ENCODE data around the gene SP140. TPM values are rescaled to one million over a fixed set of nuclear protein-coding genes. Genes with fewer than 3 reads are reported as not detected.
A peak's percentile ranks its signal among the peaks of the same experiment; 100 is the strongest.

SP140 gene
- polyA plus RNA-seq, 3 donors = 2.5 to 7.3 (median 5.9) TPM

GRCh38 chr2:230306474-230306873, 80.9 kb downstream of the SP140 start:
- WGBS (ENCODE audit: insufficient coverage) = 94% methylated on average over 2 of the region's 2 CpGs
- Histone ChIP-seq H3K9ac (ENCODE audit: insufficient read depth, low read length, poor library complexity, severe bottlenecking) (no peak overlapping the region), H3K4me2 (replicated peaks; ENCODE audit: extremely low read depth, low read length, poor library complexity, severe bottlenecking) (no peak overlapping the region), H3K4me3 (replicated peaks in 1 of 3; ENCODE audit: low read depth in 2 of 3, low read length in 3 of 3) (no peak overlapping the region), H3K9me3 (replicated peaks in 1 of 2; ENCODE audit: control insufficient read depth in 1 of 2, insufficient read depth in 1 of 2, low read length in 2 of 2) (peaks cover 13 to 25% of the 10 kb centered on the region in 2 donors), H3K4me1 (ENCODE audit: control insufficient read depth in 1 of 2, insufficient read depth in 2 of 2, low read length in 2 of 2) (no peaks in the 10 kb centered on the region), H3K27ac (ENCODE audit: low read depth in 1 of 2, low read length in 2 of 2) (no peak overlapping the region), H3K79me2 (ENCODE audit: insufficient read depth, low read length) (no peaks in the 10 kb centered on the region), H2AFZ (ENCODE audit: insufficient read depth, low read depth, low read length, poor library complexity, severe bottlenecking) (no peak overlapping the region), H4K20me1 (ENCODE audit: insufficient read depth, low read length) (no peaks in the 10 kb centered on the region), H3K27me3 (ENCODE audit: control insufficient read depth in 2 of 2, insufficient read depth in 2 of 2, low read length in 2 of 2) (no peaks in the 10 kb centered on the region), H3K36me3 (replicated peaks in 1 of 2; ENCODE audit: control insufficient read depth in 1 of 2, insufficient read depth in 2 of 2, low read length in 2 of 2) (no peaks in the 10 kb centered on the region)
- no peak for TF ChIP-seq CTCF (IDR thresholded peaks at IDR 0.05)
- Mint-ChIP-seq H3K4me3 (no peak overlapping the region), H3K36me3 (peaks cover 0 to 12% of the 10 kb centered on the region in 2 donors), H3K27me3 (ENCODE audit: low read depth in 3 of 3) (no peaks in the 10 kb centered on the region), H3K27ac (no peak overlapping the region), H3K4me1 (peaks cover 6% of the 10 kb centered on the region), H3K9me3 (peaks cover 19 to 39% (median 25%) of the 10 kb centered on the region in 7 donors)
- no peak for DNase-seq
- intact Hi-C loops (cut with micrococcal nuclease) = no loop called here

DNA sequence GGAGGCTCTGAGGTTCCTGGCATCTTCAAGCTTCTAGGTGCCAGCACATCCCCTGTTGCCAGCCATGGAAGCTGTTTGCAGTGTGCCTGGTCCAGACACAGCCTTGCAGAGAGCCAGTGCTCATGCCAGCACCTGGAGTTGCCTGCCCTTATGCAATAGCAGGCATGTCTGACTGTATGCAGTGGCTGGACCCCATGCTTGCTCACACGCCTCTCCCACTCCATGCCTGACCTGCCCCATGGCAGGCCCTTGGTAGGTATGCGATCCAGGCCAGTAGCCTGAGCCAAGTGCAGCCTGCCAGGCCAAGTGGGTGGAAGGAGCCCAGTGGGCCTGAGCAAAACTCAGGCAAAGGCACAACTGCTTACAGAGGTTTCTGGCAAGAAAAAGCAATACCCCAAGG, 81.9 kb downstream of the SP140 start:
- Mint-ChIP-seq H3K27ac (peak overlapping the region in 1 of 7 donors; percentile 66), H3K4me1 (peaks cover 6% of the 10 kb centered on the region), H3K27me3 (ENCODE audit: low read depth in 3 of 3) (no peaks in the 10 kb centered on the region), H3K4me3 (no peak overlapping the region), H3K36me3 (peaks cover 0 to 16% of the 10 kb centered on the region in 2 donors), H3K9me3 (peaks cover 18 to 34% (median 23%) of the 10 kb centered on the region in 7 donors)
- no peaks in the 10 kb centered on the region for H3K79me2 ChIP-seq (ENCODE audit: insufficient read depth, low read length)
- no peaks in the 10 kb centered on the region for H3K4me1 ChIP-seq (ENCODE audit: control insufficient read depth in 1 of 2, insufficient read depth in 2 of 2, low read length in 2 of 2)
- H3K4me3 ChIP-seq (replicated peaks in 1 of 3; ENCODE audit: low read depth in 2 of 3, low read length in 3 of 3) = no peak overlapping the region
- WGBS (ENCODE audit: insufficient coverage) = 84% methylated on average over 2 of the region's 2 CpGs
- no peak overlapping the region for H2AFZ ChIP-seq (ENCODE audit: insufficient read depth, low read depth, low read length, poor library complexity, severe bottlenecking)
- no peak for DNase-seq
- intact Hi-C loops (cut with micrococcal nuclease) = no loop called here
- no peak for TF ChIP-seq CTCF (IDR thresholded peaks at IDR 0.05)
- peaks cover 13 to 25% of the 10 kb centered on the region in 2 donors for H3K9me3 ChIP-seq (replicated peaks in 1 of 2; ENCODE audit: control insufficient read depth in 1 of 2, insufficient read depth in 1 of 2, low read length in 2 of 2)
- no peak overlapping the region for H3K4me2 ChIP-seq (replicated peaks; ENCODE audit: extremely low read depth, low read length, poor library complexity, severe bottlenecking)
- H4K20me1 ChIP-seq (ENCODE audit: insufficient read depth, low read length) = no peaks in the 10 kb centered on the region
- H3K9ac ChIP-seq (ENCODE audit: insufficient read depth, low read length, poor library complexity, severe bottlenecking) = no peak overlapping the region
- H3K36me3 ChIP-seq (replicated peaks in 1 of 2; ENCODE audit: control insufficient read depth in 1 of 2, insufficient read depth in 2 of 2, low read length in 2 of 2) = no peaks in the 10 kb centered on the region
- H3K27me3 ChIP-seq (ENCODE audit: control insufficient read depth in 2 of 2, insufficient read depth in 2 of 2, low read length in 2 of 2) = no peaks in the 10 kb centered on the region
- no peak overlapping the region for H3K27ac ChIP-seq (ENCODE audit: low read depth in 1 of 2, low read length in 2 of 2)
